WI38 (cell line): ENCODE results near the gene PLEKHA5.

ENCODE experiments used
- H3K4me3 ChIP-seq: 2 replicates; pipeline ENCODE4 v1.5.1; 2011; ENCODE audit warnings: low read depth, mild to moderate bottlenecking, control low read depth, low read length
- TF ChIP-seq, protein P1 (sequence below): IDR thresholded peaks from 2 replicates; pipeline ENCODE4 v1.5.1; 2012; ENCODE audit warnings: low read depth, mild to moderate bottlenecking, control low read depth, low read length

Gene PLEKHA5

GRCh38 chr12:19153396-19153795, 23.9 kb downstream of the PLEKHA5 start:
- TF ChIP-seq, protein P1, sequence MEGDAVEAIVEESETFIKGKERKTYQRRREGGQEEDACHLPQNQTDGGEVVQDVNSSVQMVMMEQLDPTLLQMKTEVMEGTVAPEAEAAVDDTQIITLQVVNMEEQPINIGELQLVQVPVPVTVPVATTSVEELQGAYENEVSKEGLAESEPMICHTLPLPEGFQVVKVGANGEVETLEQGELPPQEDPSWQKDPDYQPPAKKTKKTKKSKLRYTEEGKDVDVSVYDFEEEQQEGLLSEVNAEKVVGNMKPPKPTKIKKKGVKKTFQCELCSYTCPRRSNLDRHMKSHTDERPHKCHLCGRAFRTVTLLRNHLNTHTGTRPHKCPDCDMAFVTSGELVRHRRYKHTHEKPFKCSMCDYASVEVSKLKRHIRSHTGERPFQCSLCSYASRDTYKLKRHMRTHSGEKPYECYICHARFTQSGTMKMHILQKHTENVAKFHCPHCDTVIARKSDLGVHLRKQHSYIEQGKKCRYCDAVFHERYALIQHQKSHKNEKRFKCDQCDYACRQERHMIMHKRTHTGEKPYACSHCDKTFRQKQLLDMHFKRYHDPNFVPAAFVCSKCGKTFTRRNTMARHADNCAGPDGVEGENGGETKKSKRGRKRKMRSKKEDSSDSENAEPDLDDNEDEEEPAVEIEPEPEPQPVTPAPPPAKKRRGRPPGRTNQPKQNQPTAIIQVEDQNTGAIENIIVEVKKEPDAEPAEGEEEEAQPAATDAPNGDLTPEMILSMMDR, result no peak
- H3K4me3 ChIP-seq, result no peak overlapping the region

GRCh38 chr12:19154686-19155085, 25.2 kb downstream of the PLEKHA5 start:
- H3K4me3 ChIP-seq, result no peak overlapping the region
- TF ChIP-seq, protein P1, result no peak

DNA sequence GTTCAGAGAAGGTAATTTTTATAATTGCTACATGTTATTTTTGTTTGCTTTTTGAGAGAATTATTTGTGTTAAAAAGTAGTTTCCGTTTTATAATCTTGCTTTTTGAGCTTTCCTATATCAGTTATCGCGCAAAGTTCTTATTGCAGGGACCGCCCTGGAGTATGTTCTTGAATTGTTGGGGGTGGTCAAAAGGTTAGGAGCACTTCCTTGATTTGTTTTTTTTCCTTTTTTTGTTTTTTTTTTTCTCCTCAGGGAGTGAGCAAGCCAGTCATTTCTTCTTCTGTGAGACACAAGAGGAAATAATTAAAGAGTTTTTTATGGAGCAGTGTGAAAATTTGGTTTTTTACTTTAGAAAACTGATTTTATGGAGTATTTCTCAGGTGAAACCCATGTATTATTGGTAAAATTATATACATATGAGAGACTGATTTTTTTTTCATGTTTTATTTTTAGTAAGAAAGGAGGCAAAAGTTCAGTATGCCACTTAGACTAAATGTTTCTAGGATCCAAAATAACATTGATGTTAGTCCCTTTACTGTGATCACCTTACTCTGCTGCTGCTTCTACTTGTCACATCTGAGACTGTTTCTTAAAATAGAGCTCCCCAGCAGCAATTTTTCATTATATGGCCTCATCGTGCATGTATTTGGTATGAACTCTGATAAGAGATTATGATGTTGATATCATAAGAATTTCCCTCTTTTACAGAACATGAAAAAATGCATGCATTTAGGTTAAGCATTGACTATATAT, 26.6 kb downstream of the PLEKHA5 start:
- TF ChIP-seq, protein P1, result no peak
- no peak overlapping the region for H3K4me3 ChIP-seq

DNA sequence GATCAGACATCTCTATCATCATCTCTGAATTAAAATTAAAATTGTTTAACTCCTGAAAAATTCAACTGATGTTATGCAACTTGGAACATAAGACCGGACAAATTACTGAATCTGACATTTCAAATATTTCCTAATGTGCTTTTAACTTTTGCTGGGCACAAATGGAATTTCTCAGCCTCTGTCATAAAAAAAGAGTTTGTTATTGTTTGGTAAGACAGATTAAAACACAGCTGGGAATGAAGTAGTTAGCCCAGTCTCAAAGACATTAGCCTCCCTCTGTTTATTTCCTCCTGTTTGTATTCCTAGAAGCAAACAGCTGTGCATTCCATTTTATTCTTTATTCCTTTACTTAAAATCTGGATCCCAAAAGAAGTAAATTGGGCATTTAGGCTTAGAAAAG, 29.4 kb downstream of the PLEKHA5 start:
- TF ChIP-seq, protein P1, result no peak
- no peak overlapping the region for H3K4me3 ChIP-seq

GRCh38 chr12:19161216-19161615, 31.7 kb downstream of the PLEKHA5 start:
- H3K4me3 ChIP-seq, result no peak overlapping the region
- TF ChIP-seq, protein P1, result no peak

DNA sequence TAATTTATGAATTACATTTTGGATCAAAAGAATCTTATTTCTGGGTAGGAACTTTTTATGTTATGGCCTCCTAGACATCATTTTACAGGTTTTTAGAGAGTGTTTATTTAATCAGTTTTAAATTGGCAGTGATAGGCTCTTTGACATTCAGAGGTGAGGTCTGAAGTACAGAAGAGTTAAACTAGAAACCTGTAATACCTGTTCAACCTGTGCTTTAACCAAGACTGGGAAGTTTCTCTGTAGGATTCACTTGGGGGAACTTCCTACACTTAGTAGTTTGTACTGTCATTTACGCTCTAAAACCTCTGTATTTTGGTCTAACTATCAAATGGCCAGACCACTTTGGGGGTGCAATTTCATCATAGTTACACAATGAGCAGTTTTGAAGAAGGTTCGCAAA, 35.9 kb downstream of the PLEKHA5 start:
- H3K4me3 ChIP-seq, result no peak overlapping the region
- TF ChIP-seq, protein P1, result no peak

DNA sequence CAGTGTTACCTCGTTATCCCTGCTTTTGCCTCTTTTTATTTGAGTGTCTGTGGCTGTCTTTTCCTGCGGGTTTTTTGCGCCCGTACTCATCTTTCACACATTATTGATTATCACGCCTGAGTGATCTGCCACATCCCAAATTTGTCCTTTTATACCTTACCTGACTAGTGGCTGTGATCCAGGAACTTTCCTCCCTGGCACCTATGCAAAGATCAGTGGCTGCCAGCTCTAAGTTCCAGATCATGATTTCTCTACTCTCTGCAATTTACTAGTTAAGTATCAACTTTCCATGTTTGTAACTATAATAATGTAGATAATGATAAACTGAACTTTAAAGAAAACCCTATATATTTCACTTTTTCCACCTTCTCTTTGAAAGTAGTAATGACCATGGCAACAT, 36.9 kb downstream of the PLEKHA5 start:
- no peak overlapping the region for H3K4me3 ChIP-seq
- TF ChIP-seq, protein P1, result no peak
